Stimulated activated effector memory CD8-positive, alpha-beta T cell treated with anti-CD3 and anti-CD28 coated beads, Interleukin-12 subunit alpha, Interleukin-12 subunit beta, amount 100 ng/mL, for 72 hours (primary cell): ENCODE data around the gene DHX57.
A peak's percentile ranks its signal among the peaks of the same experiment; 100 is the strongest.

Source experiments
- ATAC-seq: fragments of 150-1000 bp; cut with Tn5 transposase; 2 replicates; pipeline ENCODE4 v1.10.0; 2021
- DNase-seq, 2 donors: peaks; one replicate each; pipeline ENCODE4 v3.0.0; 2021 to 2022; ENCODE audit warnings: low spot score in 2 of 2
- H3K27ac Mint-ChIP-seq: one replicate; pipeline ENCODE4 v1.8.0; 2022; ENCODE audit warnings: mild to moderate bottlenecking, mixed read lengths
- H3K36me3 Mint-ChIP-seq: one replicate; pipeline ENCODE4 v1.8.0; 2022; ENCODE audit warnings: mild to moderate bottlenecking, mixed read lengths
- H3K4me1 Mint-ChIP-seq: one replicate; pipeline ENCODE4 v1.8.0; 2022; ENCODE audit warnings: mixed read lengths
- H3K4me3 Mint-ChIP-seq: one replicate; pipeline ENCODE4 v1.8.0; 2022; ENCODE audit warnings: mild to moderate bottlenecking, mixed read lengths
- H3K9me3 Mint-ChIP-seq: one replicate; pipeline ENCODE4 v1.8.0; 2022; ENCODE audit warnings: mixed read lengths

DHX57 gene

GRCh38 chr2:38875576-38876367 lies at the start of gene DHX57, which contains the start of gene MORN2:
Gene DHX57, minus strand, starts transcription at chr2:38875934. Its CDS starts 7,529 bp downstream, at chr2:38868405.
Gene MORN2, plus strand, starts transcription at chr2:38875976.
- H3K4me1 Mint-ChIP-seq: peaks cover 21% of the 10 kb centered on the region
- H3K4me3 Mint-ChIP-seq: peak within 1 kb of the TSS; percentile 95
- peak within 1 kb of the TSS; percentile 96 for H3K27ac Mint-ChIP-seq
- H3K9me3 Mint-ChIP-seq: peaks cover 6% of the 10 kb centered on the region
- H3K36me3 Mint-ChIP-seq: peaks cover 13% of the 10 kb centered on the region
- peak; percentile 98 for ATAC-seq
- DNase-seq: peak; percentile 68 to 89

GRCh38 chr2:38922902-38923301 lies 47.2 kb upstream of the DHX57 start:
- Mint-ChIP-seq H3K27ac (no peak overlapping the region), H3K4me3 (no peak overlapping the region), H3K4me1 (no peaks in the 10 kb centered on the region), H3K9me3 (no peaks in the 10 kb centered on the region), H3K36me3 (no peaks in the 10 kb centered on the region)
- ATAC-seq (no peak), DNase-seq (no peak)

- DNase-seq: no peak
- H3K9me3 Mint-ChIP-seq: no peaks in the 10 kb centered on the region
- H3K27ac Mint-ChIP-seq: no peak overlapping the region
- H3K4me3 Mint-ChIP-seq: no peak overlapping the region
- no peaks in the 10 kb centered on the region for H3K36me3 Mint-ChIP-seq
- H3K4me1 Mint-ChIP-seq: no peaks in the 10 kb centered on the region
- no peak for ATAC-seq
These were observed 46.7 kb upstream of the DHX57 start for GRCh38 chr2:38922389-38922788.

- ATAC-seq: no peak
- Mint-ChIP-seq H3K27ac (no peak overlapping the region), H3K36me3 (no peaks in the 10 kb centered on the region)
These were observed 36.9 kb upstream of the DHX57 start for GRCh38 chr2:38912619-38913018.

GRCh38 chr2:38911191-38911590 lies 35.5 kb upstream of the DHX57 start:
- Mint-ChIP-seq H3K4me3 (no peak overlapping the region), H3K9me3 (no peaks in the 10 kb centered on the region), H3K27ac (no peak overlapping the region), H3K4me1 (peaks cover 18% of the 10 kb centered on the region), H3K36me3 (no peaks in the 10 kb centered on the region)
- ATAC-seq (no peak), DNase-seq (no peak)

More at GRCh38 chr2:38912619-38913018, 36.9 kb upstream of the DHX57 start:
- no peaks in the 10 kb centered on the region for H3K9me3 Mint-ChIP-seq
- H3K4me1 Mint-ChIP-seq: peaks cover 15% of the 10 kb centered on the region
- H3K4me3 Mint-ChIP-seq: no peak overlapping the region
- DNase-seq: no peak

- no peak overlapping the region for H3K27ac Mint-ChIP-seq
These were observed 34.1 kb upstream of the DHX57 start for GRCh38 chr2:38909872-38910271.

GRCh38 chr2:38907743-38908562 lies 32.2 kb upstream of the DHX57 start:
- no peaks in the 10 kb centered on the region for H3K36me3 Mint-ChIP-seq
- ATAC-seq (peak; percentile 95), DNase-seq (no peak)
- no peaks in the 10 kb centered on the region for H3K9me3 Mint-ChIP-seq
- peak overlapping the region; percentile 85 for H3K27ac Mint-ChIP-seq
- peak overlapping the region; percentile 25 for H3K4me3 Mint-ChIP-seq
- peaks cover 18% of the 10 kb centered on the region for H3K4me1 Mint-ChIP-seq

More at GRCh38 chr2:38909872-38910271, 34.1 kb upstream of the DHX57 start:
- Mint-ChIP-seq H3K9me3 (no peaks in the 10 kb centered on the region), H3K36me3 (no peaks in the 10 kb centered on the region), H3K4me3 (no peak overlapping the region), H3K4me1 (peaks cover 18% of the 10 kb centered on the region)
- no peak for ATAC-seq
- DNase-seq: no peak

GRCh38 chr2:38907242-38907641 lies 31.5 kb upstream of the DHX57 start:
- Mint-ChIP-seq H3K4me3 (no peak overlapping the region), H3K4me1 (peaks cover 18% of the 10 kb centered on the region), H3K36me3 (no peaks in the 10 kb centered on the region), H3K27ac (peak overlapping the region; percentile 85), H3K9me3 (no peaks in the 10 kb centered on the region)
- ATAC-seq (no peak), DNase-seq (no peak)

GRCh38 chr2:38905251-38905650 lies 29.5 kb upstream of the DHX57 start:
- DNase-seq (no peak), ATAC-seq (no peak)
- H3K4me1 Mint-ChIP-seq: peaks cover 18% of the 10 kb centered on the region
- H3K27ac Mint-ChIP-seq: no peak overlapping the region
- no peaks in the 10 kb centered on the region for H3K9me3 Mint-ChIP-seq
- H3K36me3 Mint-ChIP-seq: no peaks in the 10 kb centered on the region
- no peak overlapping the region for H3K4me3 Mint-ChIP-seq

GRCh38 chr2:38900726-38901125 lies 25.0 kb upstream of the DHX57 start:
- H3K9me3 Mint-ChIP-seq: no peaks in the 10 kb centered on the region
- H3K36me3 Mint-ChIP-seq: no peaks in the 10 kb centered on the region
- H3K4me3 Mint-ChIP-seq: no peak overlapping the region
- no peak for ATAC-seq
- no peak for DNase-seq
- H3K27ac Mint-ChIP-seq: no peak overlapping the region
- H3K4me1 Mint-ChIP-seq: no peaks in the 10 kb centered on the region

GRCh38 chr2:38898256-38898655 lies 22.5 kb upstream of the DHX57 start:
- no peaks in the 10 kb centered on the region for H3K9me3 Mint-ChIP-seq
- no peak overlapping the region for H3K27ac Mint-ChIP-seq
- no peaks in the 10 kb centered on the region for H3K4me1 Mint-ChIP-seq
- ATAC-seq (no peak), DNase-seq (no peak)
- H3K4me3 Mint-ChIP-seq: no peak overlapping the region
- H3K36me3 Mint-ChIP-seq: no peaks in the 10 kb centered on the region

GRCh38 chr2:38892819-38893218 lies 17.1 kb upstream of the DHX57 start:
- no peaks in the 10 kb centered on the region for H3K9me3 Mint-ChIP-seq
- peak; percentile 61 for ATAC-seq
- DNase-seq: no peak
- H3K27ac Mint-ChIP-seq: no peak overlapping the region
- H3K4me3 Mint-ChIP-seq: no peak overlapping the region
- H3K36me3 Mint-ChIP-seq: no peaks in the 10 kb centered on the region
- no peaks in the 10 kb centered on the region for H3K4me1 Mint-ChIP-seq

GRCh38 chr2:38889575-38889974 lies 13.8 kb upstream of the DHX57 start, which contains the start of gene ARHGEF33:
Gene ARHGEF33, plus strand, starts transcription at chr2:38889875. Its CDS starts 29,573 bp downstream, at chr2:38919448.
- Mint-ChIP-seq H3K4me1 (no peaks in the 10 kb centered on the region), H3K36me3 (no peaks in the 10 kb centered on the region), H3K9me3 (no peaks in the 10 kb centered on the region), H3K4me3 (no peak within 1 kb of the TSS), H3K27ac (no peak within 1 kb of the TSS)
- DNase-seq: no peak
- ATAC-seq: no peak

GRCh38 chr2:38889045-38889444 lies 13.3 kb upstream of the DHX57 start:
- DNase-seq (no peak), ATAC-seq (no peak)
- H3K4me1 Mint-ChIP-seq: no peaks in the 10 kb centered on the region
- no peak overlapping the region for H3K4me3 Mint-ChIP-seq
- no peaks in the 10 kb centered on the region for H3K36me3 Mint-ChIP-seq
- H3K9me3 Mint-ChIP-seq: no peaks in the 10 kb centered on the region
- no peak overlapping the region for H3K27ac Mint-ChIP-seq

GRCh38 chr2:38887902-38888554 lies 12.3 kb upstream of the DHX57 start:
- Mint-ChIP-seq H3K4me1 (no peaks in the 10 kb centered on the region), H3K4me3 (no peak overlapping the region), H3K36me3 (no peaks in the 10 kb centered on the region), H3K9me3 (no peaks in the 10 kb centered on the region), H3K27ac (no peak overlapping the region)
- no peak for ATAC-seq
- no peak for DNase-seq
